22Rv1 (cell line): ENCODE results near the gene STAT5B.

Source experiments
- ZFX ChIP-seq: fragments of 450-650 bp; IDR thresholded peaks from 2 replicates; pipeline ENCODE4 v1.6.1; 2017; ENCODE audit warnings: antibody characterized with exemption, borderline replicate concordance
- TF ChIP-seq, protein P1 (sequence below): fragments of 450-650 bp; IDR thresholded peaks from 2 replicates; pipeline ENCODE4 v1.5.1; 2017; ENCODE audit warnings: mild to moderate bottlenecking

DNA sequence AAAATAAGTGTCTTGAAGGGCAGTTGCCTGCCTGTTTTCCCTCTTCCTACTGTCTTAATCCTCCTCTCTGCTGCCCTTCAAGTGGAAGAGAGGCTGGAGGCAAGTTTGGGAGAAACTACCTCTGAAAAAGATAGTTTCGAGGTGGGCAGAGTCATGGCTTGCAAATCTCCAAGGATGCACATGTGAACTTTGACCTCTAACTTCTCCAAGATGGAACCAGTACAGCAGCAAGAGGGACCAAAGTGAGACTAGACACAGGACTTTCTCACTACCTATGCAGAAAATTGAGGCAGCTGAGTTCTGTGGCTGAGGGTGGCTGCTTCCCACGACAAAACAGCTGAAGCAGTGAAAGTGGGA is 94.4 kb downstream of the STAT5B start:
- TF ChIP-seq, protein P1, sequence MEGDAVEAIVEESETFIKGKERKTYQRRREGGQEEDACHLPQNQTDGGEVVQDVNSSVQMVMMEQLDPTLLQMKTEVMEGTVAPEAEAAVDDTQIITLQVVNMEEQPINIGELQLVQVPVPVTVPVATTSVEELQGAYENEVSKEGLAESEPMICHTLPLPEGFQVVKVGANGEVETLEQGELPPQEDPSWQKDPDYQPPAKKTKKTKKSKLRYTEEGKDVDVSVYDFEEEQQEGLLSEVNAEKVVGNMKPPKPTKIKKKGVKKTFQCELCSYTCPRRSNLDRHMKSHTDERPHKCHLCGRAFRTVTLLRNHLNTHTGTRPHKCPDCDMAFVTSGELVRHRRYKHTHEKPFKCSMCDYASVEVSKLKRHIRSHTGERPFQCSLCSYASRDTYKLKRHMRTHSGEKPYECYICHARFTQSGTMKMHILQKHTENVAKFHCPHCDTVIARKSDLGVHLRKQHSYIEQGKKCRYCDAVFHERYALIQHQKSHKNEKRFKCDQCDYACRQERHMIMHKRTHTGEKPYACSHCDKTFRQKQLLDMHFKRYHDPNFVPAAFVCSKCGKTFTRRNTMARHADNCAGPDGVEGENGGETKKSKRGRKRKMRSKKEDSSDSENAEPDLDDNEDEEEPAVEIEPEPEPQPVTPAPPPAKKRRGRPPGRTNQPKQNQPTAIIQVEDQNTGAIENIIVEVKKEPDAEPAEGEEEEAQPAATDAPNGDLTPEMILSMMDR = no peak
- no peak for TF ChIP-seq ZFX
